HCT116 (cell line): ENCODE data around the gene DOCK3.

Source experiments
- EZH2 ChIP-seq: fragments of 200-600 bp; sonication (generic); IDR thresholded peaks from 2 replicates; pipeline ENCODE4 v1.6.1; 2017; ENCODE audit warnings: antibody characterized with exemption, mixed run types
- FOSL1 ChIP-seq: IDR thresholded peaks from 2 replicates; pipeline ENCODE4 v1.6.1; 2012; ENCODE audit warnings: low read depth
- POLR2A ChIP-seq: IDR thresholded peaks from 2 replicates; pipeline ENCODE4 v1.7.0; 2011; ENCODE audit warnings: borderline replicate concordance; ENCODE audit not compliant: insufficient read depth, insufficient read length; ENCODE audit errors: extremely low read depth
- SP1 ChIP-seq: IDR thresholded peaks from 2 replicates; pipeline ENCODE4 v1.6.1; 2012; ENCODE audit warnings: low read depth
- TCF7L2 ChIP-seq: IDR thresholded peaks from 2 replicates; pipeline ENCODE4 v1.7.0; 2011; ENCODE audit warnings: borderline replicate concordance, inconsistent platforms; ENCODE audit not compliant: insufficient read depth, insufficient read length; ENCODE audit errors: extremely low read depth
- YY1 ChIP-seq: IDR thresholded peaks from 2 replicates; pipeline ENCODE4 v1.6.1; 2011; ENCODE audit warnings: low read length, low read depth, moderate library complexity, mild to moderate bottlenecking; ENCODE audit not compliant: insufficient replicate concordance; ENCODE audit errors: extremely low read depth
- TF ChIP-seq, protein P1 (sequence below): IDR thresholded peaks from 2 replicates; pipeline ENCODE4 v1.6.1; 2012; ENCODE audit warnings: low read depth
- TF ChIP-seq, protein P2 (sequence below), 3 experiments: fragments of 200-600 bp in 1 of 3; sonication (generic) in 1 of 3; IDR thresholded peaks in 2 of 3; conservative IDR thresholded peaks in 1 of 3; 2 replicates each; pipeline ENCODE4 v1.5.1; 2012 to 2017; ENCODE audit warnings: low read depth in 2 of 3, low read length in 2 of 3, antibody characterized with exemption in 1 of 3, borderline replicate concordance in 1 of 3, control low read depth in 1 of 3, mild to moderate bottlenecking in 1 of 3, mixed read lengths in 1 of 3, mixed run types in 1 of 3, moderate library complexity in 1 of 3; ENCODE audit not compliant: insufficient read depth in 1 of 3

DNA sequence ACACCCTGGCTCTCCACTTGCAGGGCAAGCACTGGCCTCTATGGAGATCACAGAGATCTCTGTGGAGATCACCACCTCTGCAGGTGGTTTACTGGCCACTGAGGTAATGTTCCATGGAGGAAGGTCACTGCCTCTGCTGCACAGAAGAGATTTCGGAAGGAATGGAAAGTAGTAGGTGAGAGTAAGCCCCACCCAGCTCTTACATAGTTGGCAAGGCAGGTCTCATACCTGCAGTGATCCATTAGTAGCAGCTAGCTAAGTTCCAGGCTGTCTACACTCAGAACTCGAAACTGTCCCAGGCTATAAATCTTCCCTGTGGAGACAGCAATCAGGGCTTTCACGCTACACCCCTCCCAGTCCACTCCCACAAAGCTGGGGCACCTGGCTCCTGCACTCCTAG lies 516.1 kb downstream of the DOCK3 start:
- TF ChIP-seq, protein P1, sequence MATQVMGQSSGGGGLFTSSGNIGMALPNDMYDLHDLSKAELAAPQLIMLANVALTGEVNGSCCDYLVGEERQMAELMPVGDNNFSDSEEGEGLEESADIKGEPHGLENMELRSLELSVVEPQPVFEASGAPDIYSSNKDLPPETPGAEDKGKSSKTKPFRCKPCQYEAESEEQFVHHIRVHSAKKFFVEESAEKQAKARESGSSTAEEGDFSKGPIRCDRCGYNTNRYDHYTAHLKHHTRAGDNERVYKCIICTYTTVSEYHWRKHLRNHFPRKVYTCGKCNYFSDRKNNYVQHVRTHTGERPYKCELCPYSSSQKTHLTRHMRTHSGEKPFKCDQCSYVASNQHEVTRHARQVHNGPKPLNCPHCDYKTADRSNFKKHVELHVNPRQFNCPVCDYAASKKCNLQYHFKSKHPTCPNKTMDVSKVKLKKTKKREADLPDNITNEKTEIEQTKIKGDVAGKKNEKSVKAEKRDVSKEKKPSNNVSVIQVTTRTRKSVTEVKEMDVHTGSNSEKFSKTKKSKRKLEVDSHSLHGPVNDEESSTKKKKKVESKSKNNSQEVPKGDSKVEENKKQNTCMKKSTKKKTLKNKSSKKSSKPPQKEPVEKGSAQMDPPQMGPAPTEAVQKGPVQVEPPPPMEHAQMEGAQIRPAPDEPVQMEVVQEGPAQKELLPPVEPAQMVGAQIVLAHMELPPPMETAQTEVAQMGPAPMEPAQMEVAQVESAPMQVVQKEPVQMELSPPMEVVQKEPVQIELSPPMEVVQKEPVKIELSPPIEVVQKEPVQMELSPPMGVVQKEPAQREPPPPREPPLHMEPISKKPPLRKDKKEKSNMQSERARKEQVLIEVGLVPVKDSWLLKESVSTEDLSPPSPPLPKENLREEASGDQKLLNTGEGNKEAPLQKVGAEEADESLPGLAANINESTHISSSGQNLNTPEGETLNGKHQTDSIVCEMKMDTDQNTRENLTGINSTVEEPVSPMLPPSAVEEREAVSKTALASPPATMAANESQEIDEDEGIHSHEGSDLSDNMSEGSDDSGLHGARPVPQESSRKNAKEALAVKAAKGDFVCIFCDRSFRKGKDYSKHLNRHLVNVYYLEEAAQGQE: no peak
- TF ChIP-seq YY1 (no peak), FOSL1 (no peak), POLR2A (no peak), SP1 (no peak), EZH2 (no peak), TCF7L2 (no peak)
- TF ChIP-seq, protein P2, sequence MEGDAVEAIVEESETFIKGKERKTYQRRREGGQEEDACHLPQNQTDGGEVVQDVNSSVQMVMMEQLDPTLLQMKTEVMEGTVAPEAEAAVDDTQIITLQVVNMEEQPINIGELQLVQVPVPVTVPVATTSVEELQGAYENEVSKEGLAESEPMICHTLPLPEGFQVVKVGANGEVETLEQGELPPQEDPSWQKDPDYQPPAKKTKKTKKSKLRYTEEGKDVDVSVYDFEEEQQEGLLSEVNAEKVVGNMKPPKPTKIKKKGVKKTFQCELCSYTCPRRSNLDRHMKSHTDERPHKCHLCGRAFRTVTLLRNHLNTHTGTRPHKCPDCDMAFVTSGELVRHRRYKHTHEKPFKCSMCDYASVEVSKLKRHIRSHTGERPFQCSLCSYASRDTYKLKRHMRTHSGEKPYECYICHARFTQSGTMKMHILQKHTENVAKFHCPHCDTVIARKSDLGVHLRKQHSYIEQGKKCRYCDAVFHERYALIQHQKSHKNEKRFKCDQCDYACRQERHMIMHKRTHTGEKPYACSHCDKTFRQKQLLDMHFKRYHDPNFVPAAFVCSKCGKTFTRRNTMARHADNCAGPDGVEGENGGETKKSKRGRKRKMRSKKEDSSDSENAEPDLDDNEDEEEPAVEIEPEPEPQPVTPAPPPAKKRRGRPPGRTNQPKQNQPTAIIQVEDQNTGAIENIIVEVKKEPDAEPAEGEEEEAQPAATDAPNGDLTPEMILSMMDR (IDR thresholded peaks at IDR 0.05 in 2 of 3, conservative IDR thresholded peaks at IDR 0.05 in 1 of 3; ENCODE audit: borderline replicate concordance in 1 of 3, insufficient read depth in 1 of 3, low read depth in 2 of 3, low read length in 2 of 3): no peak
